ENCODE measurements around the gene STAM2. TPM values are rescaled to one million over a fixed set of nuclear protein-coding genes. Genes with fewer than 3 reads are reported as not detected.

STAM2 gene
- total RNA-seq, 1 experiment from 2014 or later, result 24.4 TPM

DNA sequence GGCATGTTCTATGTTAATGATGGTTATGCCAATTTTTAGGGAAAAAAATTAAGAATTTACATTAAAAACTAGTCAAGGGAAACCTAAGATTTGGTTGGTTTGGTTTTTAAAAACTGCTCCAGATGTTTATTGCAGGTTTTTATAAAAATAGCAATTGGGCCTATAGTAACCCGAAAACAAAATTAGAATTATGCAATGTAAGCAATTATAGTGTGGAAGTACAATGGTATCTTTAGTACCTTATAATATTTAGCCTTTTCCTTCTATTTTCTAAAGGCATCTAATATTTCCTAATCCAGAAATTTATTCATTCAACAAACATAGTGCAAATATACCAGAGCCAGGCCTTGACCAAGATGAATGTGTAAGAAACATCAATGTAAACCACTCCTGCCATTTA lies 104.0 kb downstream of the STAM2 start:
- no peaks in the 10 kb centered on the region for H3K27me3 Mint-ChIP-seq (ENCODE audit: insufficient read depth, unreplicated experiment)
- H3K9me3 Mint-ChIP-seq (ENCODE audit: unreplicated experiment), result no peaks in the 10 kb centered on the region
- H3K4me1 Mint-ChIP-seq (ENCODE audit: low read depth, unreplicated experiment), result no peaks in the 10 kb centered on the region
- ChIA-PET CTCF (no interaction called here), POLR2A (no interaction called here)
- intact Hi-C loops (cut with micrococcal nuclease; ENCODE audit: unreplicated experiment), result no loop called here
- Histone ChIP-seq H3K27me3 (replicated peaks; ENCODE audit: control insufficient read depth, insufficient read depth, low read length) (no peaks in the 10 kb centered on the region), H3K4me1 (no peaks in the 10 kb centered on the region), H3K9me3 (no peaks in the 10 kb centered on the region), H3K36me3 (ENCODE audit: control insufficient read depth, insufficient read depth, low read length) (no peaks in the 10 kb centered on the region), H3K4me3 (ENCODE audit: low read depth, low read length) (no peak overlapping the region)
- no peaks in the 10 kb centered on the region for H3K36me3 Mint-ChIP-seq (ENCODE audit: insufficient read depth, unreplicated experiment)
- DNase-seq, result no peak
- TF ChIP-seq CTCF (IDR thresholded peaks at IDR 0.05; ENCODE audit: insufficient read depth in 1 of 2, low read depth in 1 of 2, low read length in 1 of 2, severe bottlenecking in 1 of 2, unreplicated experiment in 1 of 2), result no peak
- no peak overlapping the region for H3K27ac Mint-ChIP-seq (ENCODE audit: unreplicated experiment)
- no peak overlapping the region for H3K4me3 Mint-ChIP-seq (ENCODE audit: unreplicated experiment)
- no TSS peak for BruUV-seq (replicated peaks)

- DNase-seq, result no peak
- H3K9me3 Mint-ChIP-seq (ENCODE audit: unreplicated experiment), result no peaks in the 10 kb centered on the region
- Histone ChIP-seq H3K36me3 (ENCODE audit: control insufficient read depth, insufficient read depth, low read length) (no peaks in the 10 kb centered on the region), H3K4me3 (ENCODE audit: low read depth, low read length) (no peak overlapping the region), H3K9me3 (no peaks in the 10 kb centered on the region), H3K4me1 (no peaks in the 10 kb centered on the region), H3K27me3 (replicated peaks; ENCODE audit: control insufficient read depth, insufficient read depth, low read length) (no peaks in the 10 kb centered on the region)
- H3K36me3 Mint-ChIP-seq (ENCODE audit: insufficient read depth, unreplicated experiment), result no peaks in the 10 kb centered on the region
- TF ChIP-seq CTCF (IDR thresholded peaks at IDR 0.05; ENCODE audit: insufficient read depth in 1 of 2, low read depth in 1 of 2, low read length in 1 of 2, severe bottlenecking in 1 of 2, unreplicated experiment in 1 of 2), result no peak
- H3K27ac Mint-ChIP-seq (ENCODE audit: unreplicated experiment), result no peak overlapping the region
- H3K27me3 Mint-ChIP-seq (ENCODE audit: insufficient read depth, unreplicated experiment), result no peaks in the 10 kb centered on the region
- no peaks in the 10 kb centered on the region for H3K4me1 Mint-ChIP-seq (ENCODE audit: low read depth, unreplicated experiment)
- H3K4me3 Mint-ChIP-seq (ENCODE audit: unreplicated experiment), result no peak overlapping the region
- POLR2A ChIA-PET, result no interaction called here
- intact Hi-C loops (cut with micrococcal nuclease; ENCODE audit: unreplicated experiment), result no loop called here
- no TSS peak for BruUV-seq (replicated peaks)
- CTCF ChIA-PET, result no interaction called here
These were observed 104.5 kb downstream of the STAM2 start for GRCh38 chr2:152071092-152071491.

GRCh38 chr2:152068226-152068625 lies 107.3 kb downstream of the STAM2 start:
- no peaks in the 10 kb centered on the region for H3K4me1 Mint-ChIP-seq (ENCODE audit: low read depth, unreplicated experiment)
- no TSS peak for BruUV-seq (replicated peaks)
- no peak overlapping the region for H3K27ac Mint-ChIP-seq (ENCODE audit: unreplicated experiment)
- TF ChIP-seq CTCF (IDR thresholded peaks at IDR 0.05; ENCODE audit: insufficient read depth in 1 of 2, low read depth in 1 of 2, low read length in 1 of 2, severe bottlenecking in 1 of 2, unreplicated experiment in 1 of 2), result no peak
- ChIA-PET POLR2A (no interaction called here), CTCF (no interaction called here)
- peaks cover 4% of the 10 kb centered on the region for H3K27me3 Mint-ChIP-seq (ENCODE audit: insufficient read depth, unreplicated experiment)
- Histone ChIP-seq H3K9me3 (no peaks in the 10 kb centered on the region), H3K4me1 (no peaks in the 10 kb centered on the region), H3K4me3 (ENCODE audit: low read depth, low read length) (no peak overlapping the region), H3K36me3 (ENCODE audit: control insufficient read depth, insufficient read depth, low read length) (no peaks in the 10 kb centered on the region), H3K27me3 (replicated peaks; ENCODE audit: control insufficient read depth, insufficient read depth, low read length) (no peaks in the 10 kb centered on the region)
- no peaks in the 10 kb centered on the region for H3K9me3 Mint-ChIP-seq (ENCODE audit: unreplicated experiment)
- no peak overlapping the region for H3K4me3 Mint-ChIP-seq (ENCODE audit: unreplicated experiment)
- intact Hi-C loops (cut with micrococcal nuclease; ENCODE audit: unreplicated experiment), result no loop called here
- H3K36me3 Mint-ChIP-seq (ENCODE audit: insufficient read depth, unreplicated experiment), result no peaks in the 10 kb centered on the region
- DNase-seq, result no peak

All from Caco-2 (cell line).